IMR-90 (cell line): ENCODE data around the gene SPATA31E1.

Experiments used
- BHLHE40 ChIP-seq: fragments of 150-350 bp; IDR thresholded peaks from 2 replicates; pipeline ENCODE4 v1.6.1; 2016; ENCODE audit warnings: mild to moderate bottlenecking, low read depth, low read length
- CEBPB ChIP-seq: IDR thresholded peaks from 2 replicates; pipeline ENCODE4 v1.6.1; 2012; ENCODE audit warnings: low read depth, low read length, improper control_type of control experiment
- CHD1 ChIP-seq: IDR thresholded peaks from 2 replicates; pipeline ENCODE4 v1.6.1; 2012; ENCODE audit warnings: low read depth, low read length, improper control_type of control experiment
- CTCF ChIP-seq: conservative IDR thresholded peaks from 2 replicates; pipeline ENCODE4 v1.5.1; 2012; ENCODE audit warnings: mild to moderate bottlenecking, low read depth, low read length, improper control_type of control experiment
- ELK1 ChIP-seq: fragments of 150-350 bp; IDR thresholded peaks from 2 replicates; pipeline ENCODE4 v1.6.1; 2016; ENCODE audit warnings: low read depth, mild to moderate bottlenecking, low read length, moderate library complexity, borderline replicate concordance
- MAFK ChIP-seq: IDR thresholded peaks from 2 replicates; pipeline ENCODE4 v1.6.1; 2012; ENCODE audit warnings: low read depth, low read length, improper control_type of control experiment
- MAZ ChIP-seq: IDR thresholded peaks from 2 replicates; pipeline ENCODE4 v1.6.1; 2012; ENCODE audit warnings: low read depth, mild to moderate bottlenecking, low read length, improper control_type of control experiment, moderate library complexity, borderline replicate concordance
- MXI1 ChIP-seq: IDR thresholded peaks from 2 replicates; pipeline ENCODE4 v1.6.1; 2012; ENCODE audit warnings: low read depth, mild to moderate bottlenecking, low read length, moderate library complexity, borderline replicate concordance
- POLR2A ChIP-seq: IDR thresholded peaks from 2 replicates; pipeline ENCODE4 v1.6.1; 2012; ENCODE audit warnings: mild to moderate bottlenecking, low read depth, low read length
- RAD21 ChIP-seq: IDR thresholded peaks from 2 replicates; pipeline ENCODE4 v1.6.1; 2012; ENCODE audit warnings: low read length, improper control_type of control experiment
- RFX5 ChIP-seq: IDR thresholded peaks from 2 replicates; pipeline ENCODE4 v1.8.0; 2012; ENCODE audit warnings: low read depth, mild to moderate bottlenecking, low read length, moderate library complexity
- SMC3 ChIP-seq: fragments of 150-350 bp; IDR thresholded peaks from 2 replicates; pipeline ENCODE4 v1.6.1; 2016; ENCODE audit warnings: low read depth, mild to moderate bottlenecking, antibody characterized with exemption, low read length, moderate library complexity
- USF2 ChIP-seq: fragments of 150-350 bp; IDR thresholded peaks from 2 replicates; pipeline ENCODE4 v1.6.1; 2017; ENCODE audit warnings: mild to moderate bottlenecking, antibody characterized with exemption, low read length, low read depth

DNA sequence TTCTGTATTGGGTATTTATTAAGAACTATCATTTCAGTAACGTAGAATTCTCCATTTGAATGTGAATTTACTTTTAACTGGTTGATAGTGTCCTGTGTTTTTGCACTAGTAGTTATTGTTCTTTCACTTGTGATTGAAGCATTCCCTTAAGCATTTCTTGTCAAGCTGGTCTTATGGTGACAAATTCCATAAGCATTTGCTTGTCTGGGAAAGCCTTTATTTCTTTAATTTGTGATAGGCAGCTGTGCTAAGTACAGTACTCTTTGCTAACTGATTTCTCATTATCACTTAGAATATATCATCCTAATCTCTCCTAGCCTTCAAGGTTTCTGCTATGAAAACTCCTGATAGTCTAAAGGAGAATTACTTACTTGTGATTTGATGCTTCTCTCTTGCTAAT lies 21.3 kb upstream of the SPATA31E1 start:
- TF ChIP-seq RAD21 (no peak), CTCF (no peak), MAZ (no peak), USF2 (no peak), RFX5 (no peak), BHLHE40 (no peak), MAFK (no peak), POLR2A (no peak), ELK1 (no peak), CEBPB (no peak), SMC3 (no peak), CHD1 (no peak), MXI1 (no peak)
